ENCODE data around the gene SENP3. TPM values are rescaled to one million over a fixed set of nuclear protein-coding genes. Genes with fewer than 3 reads are reported as not detected.

SENP3 gene
- polyA plus RNA-seq, 6 donors from 2014 or later = 16.0 to 21.9 (median 18.2) TPM

DNA sequence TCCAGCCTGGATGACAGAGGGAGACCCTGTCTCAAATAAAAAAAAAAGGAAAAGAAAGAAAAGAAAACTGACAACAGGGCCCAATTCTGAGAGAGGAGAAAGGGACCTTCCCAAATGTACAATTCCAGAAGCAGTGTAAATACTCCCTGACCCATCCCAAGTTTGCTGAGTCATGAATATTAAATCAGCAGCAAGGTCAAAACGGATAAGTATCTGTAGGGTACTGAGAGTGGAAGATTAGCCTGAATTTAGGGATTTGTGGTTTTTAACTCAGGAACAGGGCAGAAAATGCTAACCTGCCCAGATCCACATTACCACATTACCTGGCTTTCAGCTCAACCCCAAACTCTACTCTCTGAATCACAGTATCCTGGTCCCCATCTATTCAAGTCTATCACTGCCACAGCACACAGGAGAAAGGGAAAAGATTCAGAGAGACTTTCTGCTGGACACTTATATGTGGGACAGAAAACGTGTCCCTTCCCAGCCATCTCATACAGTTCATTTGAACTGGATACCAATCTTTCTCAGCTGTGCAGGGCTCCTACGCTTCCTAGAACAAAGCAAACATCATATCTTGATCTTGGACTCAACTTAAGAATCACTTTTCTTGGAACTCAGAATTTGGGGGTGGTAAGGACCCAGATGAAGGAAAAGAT lies 50.0 kb downstream of the SENP3 start:
- Mint-ChIP-seq H3K4me1 (peaks cover 31 to 45% (median 34%) of the 10 kb centered on the region in 3 donors), H3K9me3 (no peaks in the 10 kb centered on the region), H3K27me3 (no peaks in the 10 kb centered on the region), H3K36me3 (no peaks in the 10 kb centered on the region), H3K27ac (peak overlapping the region in 2 of 6 donors; percentile 44 to 84), H3K4me3 (peak overlapping the region in 6 of 8 donors; percentile 25 to 94 (median 71))
- ATAC-seq (ENCODE audit: low read depth in 2 of 2) = no peak
- DNase-seq = no peak

DNA sequence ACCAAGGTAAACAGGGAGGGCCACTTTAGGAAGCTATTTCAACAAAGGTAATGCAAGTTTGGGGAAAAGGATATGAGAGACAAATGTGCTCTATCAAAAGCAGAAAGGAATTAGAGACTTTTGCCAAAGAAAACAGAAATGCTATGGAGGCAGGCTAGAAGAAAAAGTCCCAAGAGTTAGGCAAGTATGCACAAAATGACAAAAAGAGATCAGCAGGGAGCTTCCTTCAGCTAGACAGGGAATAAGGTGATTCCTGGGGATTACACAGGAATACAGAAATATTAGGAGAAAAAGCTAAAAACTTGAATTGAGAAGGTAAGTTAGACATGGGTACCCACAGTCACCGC lies 50.5 kb downstream of the SENP3 start:
- Mint-ChIP-seq H3K9me3 (no peaks in the 10 kb centered on the region), H3K27ac (peak overlapping the region in 3 of 6 donors; percentile 42 to 84 (median 44)), H3K4me3 (peak overlapping the region in 6 of 8 donors; percentile 24 to 94 (median 77)), H3K36me3 (no peaks in the 10 kb centered on the region), H3K27me3 (no peaks in the 10 kb centered on the region), H3K4me1 (peaks cover 31 to 45% (median 34%) of the 10 kb centered on the region in 3 donors)
- DNase-seq (no peak), ATAC-seq (ENCODE audit: low read depth in 2 of 2) (no peak)

DNA sequence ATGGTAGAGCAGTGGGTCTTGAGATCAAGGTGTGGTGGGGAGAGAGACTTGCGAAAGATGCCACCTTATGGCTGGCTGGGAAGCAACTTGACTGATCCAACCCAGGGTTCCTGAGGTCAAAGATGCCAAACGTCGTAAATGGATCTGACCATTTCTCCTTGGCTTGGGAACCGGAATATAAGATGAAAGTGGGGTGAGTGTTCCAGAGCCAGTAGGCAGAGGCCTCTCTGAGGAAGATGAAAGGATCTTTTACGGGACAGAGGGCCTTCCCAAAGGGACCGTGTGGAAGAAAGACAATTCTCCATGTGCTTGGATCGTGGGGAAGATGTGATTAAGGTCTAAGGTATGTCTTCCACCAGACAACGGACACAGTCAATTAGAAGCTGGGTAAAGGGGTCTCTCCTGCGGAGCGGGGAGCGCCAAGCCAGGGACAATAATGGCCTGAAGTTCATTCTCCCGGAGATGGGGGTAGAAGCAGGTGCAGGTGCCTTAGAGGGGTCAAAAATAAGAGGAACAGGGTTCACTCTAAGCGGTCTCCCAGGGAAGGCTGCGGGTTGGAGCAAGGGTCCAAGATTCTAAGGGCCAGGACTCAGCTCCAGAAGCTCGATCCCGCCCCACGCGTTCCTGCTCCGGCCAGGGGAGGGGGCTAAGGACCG lies 52.2 kb downstream of the SENP3 start:
- Mint-ChIP-seq H3K36me3 (no peaks in the 10 kb centered on the region), H3K9me3 (no peaks in the 10 kb centered on the region), H3K4me3 (peak overlapping the region; percentile 82 to 94 (median 92)), H3K27me3 (peaks cover 0 to 3% (median 0%) of the 10 kb centered on the region in 3 donors), H3K27ac (peak overlapping the region; percentile 84 to 95 (median 92)), H3K4me1 (peaks cover 31 to 42% (median 34%) of the 10 kb centered on the region in 3 donors)
- DNase-seq (no peak), ATAC-seq (ENCODE audit: low read depth in 2 of 2) (no peak)

DNA sequence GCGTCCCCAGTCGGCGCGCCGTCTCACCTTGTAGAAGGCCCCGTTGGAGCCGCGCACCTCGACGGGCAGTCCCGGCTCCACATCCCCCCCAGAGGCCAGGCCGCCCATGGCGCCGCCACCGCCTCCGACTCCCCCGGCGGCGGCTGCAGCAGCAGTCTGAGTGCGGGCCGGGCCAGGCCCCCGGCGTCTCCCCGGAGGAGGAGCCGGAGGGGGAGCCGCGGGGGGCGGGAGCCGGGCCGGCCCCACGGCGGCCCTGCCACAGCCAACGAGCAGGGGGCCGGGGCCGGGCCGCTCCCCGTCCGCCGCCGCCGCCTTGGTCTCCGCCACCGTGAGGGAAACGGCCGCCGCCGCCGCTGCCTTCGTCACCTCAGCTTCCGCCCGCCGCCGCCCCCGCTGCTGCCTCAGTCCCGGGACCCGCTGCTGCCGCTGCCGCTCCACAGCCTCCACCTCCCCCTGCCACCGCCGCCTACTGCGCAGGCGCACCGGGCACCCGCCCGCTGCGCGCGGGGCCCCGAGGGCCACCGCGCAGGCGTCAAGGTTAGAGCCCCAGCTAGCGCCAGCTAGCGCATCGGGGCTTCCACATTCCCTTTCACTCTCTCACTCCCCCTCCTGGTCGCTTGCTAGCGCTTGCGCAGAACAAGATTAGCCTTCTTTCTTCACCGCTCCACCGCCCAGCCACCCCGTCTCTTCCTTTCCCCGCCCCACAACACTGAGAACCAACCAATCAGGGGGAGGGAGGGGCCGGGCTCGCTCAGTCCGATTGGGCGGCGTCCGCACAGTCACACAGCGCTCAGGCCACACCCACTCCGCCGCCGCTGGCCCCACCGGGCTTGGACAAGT lies 52.9 kb downstream of the SENP3 start, which contains the start of gene FXR2:
Gene FXR2 (minus strand): TSS at position 473 of the 840 bp plus-strand sequence. CDS start 365 bp downstream, at position 108.
- Mint-ChIP-seq H3K36me3 (no peaks in the 10 kb centered on the region), H3K27me3 (peaks cover 0 to 4% (median 0%) of the 10 kb centered on the region in 3 donors), H3K27ac (peak within 1 kb of the TSS; percentile 84 to 99 (median 98)), H3K4me3 (peak within 1 kb of the TSS; percentile 82 to 98 (median 94)), H3K9me3 (no peaks in the 10 kb centered on the region), H3K4me1 (peaks cover 30 to 39% (median 31%) of the 10 kb centered on the region in 3 donors)
- DNase-seq (peak; percentile 99), ATAC-seq (ENCODE audit: low read depth in 2 of 2) (peak; percentile 85 to 87)

DNA sequence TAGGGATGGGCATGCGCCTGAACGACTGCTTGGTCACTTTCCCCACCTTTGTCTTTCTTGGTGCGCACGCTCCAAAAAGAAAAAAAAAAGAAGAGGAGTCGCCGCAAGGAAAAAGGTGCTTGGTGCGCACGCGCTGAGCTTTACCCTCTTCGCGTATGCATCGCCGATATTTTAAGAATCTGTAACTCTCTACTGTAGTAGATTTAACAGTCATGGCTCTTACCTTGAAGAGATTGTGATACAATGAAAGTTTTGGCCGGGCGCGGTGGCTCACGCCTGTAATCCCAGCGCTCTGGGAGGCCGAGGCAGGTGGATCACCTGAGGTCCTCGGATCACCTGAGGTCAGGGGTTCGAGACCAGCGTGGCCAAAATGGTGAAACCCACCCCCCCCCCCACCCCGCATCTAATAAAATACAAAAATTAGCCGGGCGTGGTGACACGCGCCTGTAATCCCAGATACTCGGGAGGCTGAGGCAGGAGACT lies 53.6 kb downstream of the SENP3 start:
- H3K4me1 Mint-ChIP-seq = peaks cover 29 to 36% (median 31%) of the 10 kb centered on the region in 3 donors
- H3K36me3 Mint-ChIP-seq = no peaks in the 10 kb centered on the region
- DNase-seq = no peak
- peak; percentile 23 to 26 for ATAC-seq (ENCODE audit: low read depth in 2 of 2)
- H3K27ac Mint-ChIP-seq = peak overlapping the region; percentile 84 to 99 (median 98)
- no peaks in the 10 kb centered on the region for H3K9me3 Mint-ChIP-seq
- peak overlapping the region; percentile 82 to 98 (median 94) for H3K4me3 Mint-ChIP-seq
- H3K27me3 Mint-ChIP-seq = peaks cover 0 to 4% (median 0%) of the 10 kb centered on the region in 3 donors

DNA sequence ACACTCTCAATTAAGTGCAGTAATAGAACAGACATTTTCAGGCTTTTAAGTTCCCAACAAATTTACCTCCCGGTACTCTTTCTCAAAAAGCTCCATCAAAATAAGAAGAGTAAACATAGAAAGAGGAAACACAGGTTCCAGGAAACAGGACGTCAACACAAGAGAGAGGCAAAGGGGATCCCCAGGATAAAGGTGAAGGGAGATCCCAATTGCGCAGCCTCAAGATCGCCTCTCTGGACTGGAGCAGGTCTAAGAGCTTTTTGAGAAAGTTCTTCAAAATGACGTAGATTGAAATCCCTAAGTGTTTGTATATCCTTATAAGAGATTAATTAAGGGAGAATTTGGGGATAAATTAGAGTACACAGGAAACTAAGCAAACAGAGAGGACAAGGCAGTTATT lies 56.9 kb downstream of the SENP3 start:
- ATAC-seq (ENCODE audit: low read depth in 2 of 2) (no peak), DNase-seq (no peak)
- H3K4me3 Mint-ChIP-seq = no peak overlapping the region
- H3K27ac Mint-ChIP-seq = no peak overlapping the region
- peaks cover 3 to 6% (median 5%) of the 10 kb centered on the region in 3 donors for H3K4me1 Mint-ChIP-seq
- peaks cover 0 to 4% (median 0%) of the 10 kb centered on the region in 3 donors for H3K27me3 Mint-ChIP-seq
- no peaks in the 10 kb centered on the region for H3K9me3 Mint-ChIP-seq
- H3K36me3 Mint-ChIP-seq = no peaks in the 10 kb centered on the region

DNA sequence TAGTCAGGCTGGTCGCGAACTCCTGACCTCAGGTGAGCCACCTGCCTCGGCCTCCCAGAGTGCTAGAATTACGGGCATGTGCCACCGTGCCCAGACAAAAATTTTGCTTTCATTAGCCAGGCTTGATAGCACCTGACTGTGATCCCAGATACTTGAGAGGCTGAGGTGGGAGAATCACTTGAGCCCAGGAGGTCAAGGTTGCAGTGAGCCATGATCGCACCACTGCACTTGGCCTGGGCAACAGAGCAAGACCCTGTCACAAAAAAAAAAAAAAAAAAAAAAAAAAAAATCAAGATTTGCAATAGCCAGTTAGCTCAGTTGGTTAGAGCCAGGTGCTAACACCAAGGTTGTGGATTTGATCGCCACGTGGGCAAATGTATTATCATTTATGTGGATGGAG lies 59.1 kb downstream of the SENP3 start:
- Mint-ChIP-seq H3K4me1 (no peaks in the 10 kb centered on the region), H3K9me3 (no peaks in the 10 kb centered on the region), H3K27ac (no peak overlapping the region), H3K4me3 (no peak overlapping the region), H3K27me3 (peaks cover 0 to 4% (median 0%) of the 10 kb centered on the region in 3 donors), H3K36me3 (no peaks in the 10 kb centered on the region)
- DNase-seq = no peak
- ATAC-seq (ENCODE audit: low read depth in 2 of 2) = no peak

Other genes with a start within 250 kb of the SENP3 start
- gene GPS2, start 246.6 kb upstream of the SENP3 start, polyA plus RNA-seq (ENCODE audit: low read depth in 6 of 6) = 100 to 1,000 TPM; 103 to 131 (median 107) TPM
- 1 to 10 TPM in 5 of 6 donors, not detected in 1; 1.2 to 2.7 (median 1.9) TPM for gene NEURL4, start 232.6 kb upstream of the SENP3 start, polyA plus RNA-seq (ENCODE audit: low read depth in 6 of 6)
- gene ACAP1, start 225.4 kb upstream of the SENP3 start, polyA plus RNA-seq (ENCODE audit: low read depth in 6 of 6) = 100 to 1,000 TPM; 117 to 177 (median 155) TPM
- gene KCTD11, start 209.8 kb upstream of the SENP3 start, polyA plus RNA-seq (ENCODE audit: low read depth in 6 of 6) = 10 to 100 TPM in 2 of 6 donors, 1 to 10 TPM in 4; 3.3 to 13.2 (median 8.3) TPM
- not detected for gene TMEM95, start 206.8 kb upstream of the SENP3 start, polyA plus RNA-seq (ENCODE audit: low read depth in 6 of 6)
- gene TNK1, start 180.8 kb upstream of the SENP3 start, polyA plus RNA-seq (ENCODE audit: low read depth in 6 of 6) = 1 to 10 TPM; 1.2 to 4.2 (median 2.5) TPM
- gene PLSCR3, start 167.4 kb upstream of the SENP3 start, polyA plus RNA-seq (ENCODE audit: low read depth in 6 of 6) = 10 to 100 TPM; 43.1 to 73.4 (median 59.1) TPM
- 10 to 100 TPM; 73.4 to 90.2 (median 81.3) TPM for gene TMEM256, start 157.8 kb upstream of the SENP3 start, polyA plus RNA-seq (ENCODE audit: low read depth in 6 of 6)
- not detected for gene NLGN2, start 154.1 kb upstream of the SENP3 start, polyA plus RNA-seq (ENCODE audit: low read depth in 6 of 6)
- gene SPEM1, start 141.6 kb upstream of the SENP3 start, polyA plus RNA-seq (ENCODE audit: low read depth in 6 of 6) = not detected
- not detected for gene SPEM2, start 136.3 kb upstream of the SENP3 start, polyA plus RNA-seq (ENCODE audit: low read depth in 6 of 6)
- gene SPEM3, start 133.1 kb upstream of the SENP3 start, polyA plus RNA-seq (ENCODE audit: low read depth in 6 of 6) = not detected
- gene TMEM102, start 126.5 kb upstream of the SENP3 start, polyA plus RNA-seq (ENCODE audit: low read depth in 6 of 6) = 10 to 100 TPM in 5 of 6 donors, 1 to 10 TPM in 1; 9.6 to 19.8 (median 13.5) TPM
- under 1 TPM in 1 of 6 donors, not detected in 5; 0.16 TPM for gene FGF11, start 122.4 kb upstream of the SENP3 start, polyA plus RNA-seq (ENCODE audit: low read depth in 6 of 6)
- gene CHRNB1, start 116.9 kb upstream of the SENP3 start, polyA plus RNA-seq (ENCODE audit: low read depth in 6 of 6) = 10 to 100 TPM; 12.6 to 21.6 (median 15.6) TPM
- 10 to 100 TPM in 4 of 6 donors, 1 to 10 TPM in 2; 5.3 to 19.2 (median 10.5) TPM for gene ZBTB4, start 82.3 kb upstream of the SENP3 start, polyA plus RNA-seq (ENCODE audit: low read depth in 6 of 6)
- gene SLC35G6, start 80.5 kb upstream of the SENP3 start, polyA plus RNA-seq (ENCODE audit: low read depth in 6 of 6) = under 1 TPM in 2 of 6 donors, not detected in 4; 0.14 to 0.39 TPM
- 10 to 100 TPM; 13.6 to 88.9 (median 47.1) TPM for gene POLR2A, start 77.6 kb upstream of the SENP3 start, polyA plus RNA-seq (ENCODE audit: low read depth in 6 of 6)
- 10 to 100 TPM; 21.6 to 33.3 (median 28.0) TPM for gene TNFSF12, start 12.9 kb upstream of the SENP3 start, polyA plus RNA-seq (ENCODE audit: low read depth in 6 of 6)
- 10 to 100 TPM; 32.2 to 43.1 (median 38.5) TPM for gene TNFSF13, start 3.2 kb upstream of the SENP3 start, polyA plus RNA-seq (ENCODE audit: low read depth in 6 of 6)
- 1 to 10 TPM; 3.3 to 7.4 (median 6.8) TPM for gene CD68, start 17.7 kb downstream of the SENP3 start, polyA plus RNA-seq (ENCODE audit: low read depth in 6 of 6)
- 10 to 100 TPM; 27.8 to 59.7 (median 43.1) TPM for gene MPDU1, start 21.9 kb downstream of the SENP3 start, polyA plus RNA-seq (ENCODE audit: low read depth in 6 of 6)
- not detected for gene SOX15, start 28.2 kb downstream of the SENP3 start, polyA plus RNA-seq (ENCODE audit: low read depth in 6 of 6)
- 10 to 100 TPM in 5 of 6 donors, 1 to 10 TPM in 1; 7.8 to 20.1 (median 12.5) TPM for gene FXR2, start 53.0 kb downstream of the SENP3 start, polyA plus RNA-seq (ENCODE audit: low read depth in 6 of 6)
- 10 to 100 TPM; 34.2 to 42.5 (median 35.9) TPM for gene SAT2, start 65.9 kb downstream of the SENP3 start, polyA plus RNA-seq (ENCODE audit: low read depth in 6 of 6)
- not detected for gene SHBG, start 68.2 kb downstream of the SENP3 start, polyA plus RNA-seq (ENCODE audit: low read depth in 6 of 6)
- gene ATP1B2, start 89.0 kb downstream of the SENP3 start, polyA plus RNA-seq (ENCODE audit: low read depth in 6 of 6) = under 1 TPM in 2 of 6 donors, not detected in 4; 0.08 to 0.21 TPM
- gene TP53, start 125.6 kb downstream of the SENP3 start, polyA plus RNA-seq (ENCODE audit: low read depth in 6 of 6) = 10 to 100 TPM; 25.2 to 53.9 (median 47.7) TPM
- 10 to 100 TPM in 5 of 6 donors, 1 to 10 TPM in 1; 3.2 to 14.9 (median 12.9) TPM for gene WRAP53, start 126.6 kb downstream of the SENP3 start, polyA plus RNA-seq (ENCODE audit: low read depth in 6 of 6)
- not detected for gene EFNB3, start 143.3 kb downstream of the SENP3 start, polyA plus RNA-seq (ENCODE audit: low read depth in 6 of 6)
- gene DNAH2, start 155.8 kb downstream of the SENP3 start, polyA plus RNA-seq (ENCODE audit: low read depth in 6 of 6) = not detected

All from naive B cell (primary cell).